NOMO-1 treated with dmso at 0.1 percent for 144 hours (cell line): ENCODE measurements around the gene GNGT2.
"Not testable (repeated sequence)": the region's sequence is repeated elsewhere in the genome, so short reads cannot be mapped to it uniquely, and the experiment has no call there.

Source experiments
- DNase-seq: peaks from one replicate; lab custom pipeline; 2025; ENCODE audit not compliant: unreplicated experiment; lab: John Stamatoyannopoulos, UW

GNGT2 gene

DNA sequence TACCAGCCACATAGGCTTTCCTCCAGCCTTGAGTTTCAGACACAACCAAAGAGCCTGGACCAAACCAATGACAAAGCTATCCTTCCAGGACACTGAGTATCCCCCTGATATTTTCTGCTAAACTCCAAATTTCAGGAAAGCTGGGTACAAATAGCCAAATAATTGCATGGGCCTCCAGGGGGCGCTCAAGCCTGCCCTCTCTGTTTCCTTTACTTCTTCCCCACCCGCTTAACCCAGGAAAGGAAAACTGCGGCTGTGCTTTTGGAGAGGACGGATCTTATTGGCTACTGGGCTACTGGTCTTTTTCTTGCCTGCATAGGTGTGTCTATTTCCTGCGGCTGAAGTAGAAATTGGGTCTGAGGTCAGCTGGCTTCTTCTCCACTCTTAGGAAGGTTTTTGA lies 30.1 kb downstream of the GNGT2 start:
- DNase-seq = peak; percentile 37

DNA sequence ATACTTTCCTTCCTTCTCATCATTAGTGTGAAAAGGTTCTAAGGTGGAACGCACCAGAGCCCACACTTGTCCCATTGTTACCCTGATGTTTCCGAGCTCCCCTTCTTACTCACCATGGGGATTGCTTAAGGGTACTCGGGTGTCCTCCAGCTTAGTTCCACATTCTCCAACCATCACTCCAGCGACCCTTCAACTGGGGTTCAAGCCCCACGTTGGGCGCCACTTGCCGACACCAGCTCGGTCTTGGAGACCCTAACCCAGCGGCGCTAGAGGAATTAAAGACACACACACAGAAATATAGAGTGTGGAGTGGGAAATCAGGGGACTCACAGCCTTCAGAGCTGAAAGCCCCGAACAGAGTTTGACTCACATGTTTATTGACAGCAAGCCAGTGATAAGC lies 34.4 kb downstream of the GNGT2 start:
- DNase-seq = not testable (repeated sequence)

DNA sequence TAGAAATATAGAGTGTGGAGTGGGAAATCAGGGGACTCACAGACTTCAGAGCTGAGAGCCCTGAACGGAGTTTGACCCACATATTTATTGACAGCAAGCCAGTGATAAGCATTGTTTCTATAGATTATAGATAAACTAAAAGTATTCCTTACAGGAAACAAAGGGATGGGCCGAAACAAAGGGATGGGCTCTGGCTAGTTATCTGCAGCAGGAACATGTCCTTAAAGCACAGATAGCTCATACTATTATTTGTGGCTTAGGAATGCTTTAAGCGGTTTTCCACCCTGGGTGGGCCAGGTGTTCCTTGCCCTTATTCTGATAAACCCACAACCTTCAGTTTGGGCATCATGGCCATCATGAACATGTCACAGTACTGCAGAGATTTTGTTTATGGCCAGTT lies 39.7 kb downstream of the GNGT2 start:
- DNase-seq = not testable (repeated sequence)

DNA sequence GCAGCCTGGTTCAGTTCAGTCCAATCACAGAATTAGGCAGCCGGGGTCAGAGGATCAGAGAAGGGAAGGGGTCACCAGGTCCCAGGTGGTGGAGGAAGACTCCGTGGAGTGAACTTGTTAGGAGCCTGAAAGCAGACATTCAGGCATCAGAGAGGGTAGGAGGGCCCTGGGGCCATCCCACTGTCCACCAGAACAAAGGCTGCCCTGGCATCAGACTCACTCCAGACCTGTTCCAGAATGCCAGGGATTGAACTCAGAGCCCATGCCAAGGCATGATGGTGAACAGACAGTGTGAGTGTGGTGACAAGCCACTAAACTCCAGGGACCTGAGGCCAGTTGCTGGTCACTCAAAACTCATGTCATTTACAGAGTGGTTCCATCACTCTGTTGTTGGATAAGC lies 40.2 kb downstream of the GNGT2 start:
- DNase-seq = no peak

DNA sequence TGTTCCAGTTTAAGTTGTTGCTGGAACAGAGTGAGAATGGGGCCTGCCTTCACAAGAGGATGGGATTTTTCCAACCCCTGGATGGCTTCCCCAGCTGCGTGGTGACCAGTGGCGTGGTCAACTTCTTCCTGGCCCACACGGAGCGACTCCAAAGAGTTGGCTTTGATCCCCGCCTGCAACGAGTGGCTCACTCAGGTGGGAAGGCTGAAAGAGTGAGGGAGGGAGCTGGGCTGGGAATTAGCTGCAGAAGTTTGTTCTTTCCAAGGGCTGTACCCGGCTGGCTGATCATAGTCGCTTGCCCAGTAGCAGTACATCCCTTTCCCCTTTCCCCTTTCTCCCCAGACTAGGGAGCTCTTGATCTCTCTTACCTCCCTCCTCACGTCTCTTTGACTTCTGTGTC lies 41.7 kb downstream of the GNGT2 start:
- DNase-seq = no peak

DNA sequence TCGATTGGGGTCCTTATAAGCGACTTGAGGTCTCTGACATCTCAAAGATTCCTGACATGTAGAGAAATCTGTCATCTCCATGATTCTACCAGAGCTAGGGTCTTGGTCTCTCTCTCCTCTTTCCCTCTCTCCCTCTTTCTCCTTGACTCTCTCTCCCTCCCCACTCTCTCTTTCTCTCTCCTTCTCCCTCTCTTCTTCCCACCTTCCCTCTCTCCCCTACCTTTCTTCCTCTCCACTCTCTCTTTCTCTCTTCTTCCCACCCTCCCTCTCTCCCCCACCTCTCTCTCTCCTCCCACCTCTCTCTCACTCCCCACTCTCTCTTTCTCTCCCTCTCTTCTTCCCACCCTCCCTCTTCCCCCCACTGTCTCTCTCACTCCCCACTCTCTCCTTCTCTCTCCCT lies 45.2 kb downstream of the GNGT2 start:
- DNase-seq = no peak

DNA sequence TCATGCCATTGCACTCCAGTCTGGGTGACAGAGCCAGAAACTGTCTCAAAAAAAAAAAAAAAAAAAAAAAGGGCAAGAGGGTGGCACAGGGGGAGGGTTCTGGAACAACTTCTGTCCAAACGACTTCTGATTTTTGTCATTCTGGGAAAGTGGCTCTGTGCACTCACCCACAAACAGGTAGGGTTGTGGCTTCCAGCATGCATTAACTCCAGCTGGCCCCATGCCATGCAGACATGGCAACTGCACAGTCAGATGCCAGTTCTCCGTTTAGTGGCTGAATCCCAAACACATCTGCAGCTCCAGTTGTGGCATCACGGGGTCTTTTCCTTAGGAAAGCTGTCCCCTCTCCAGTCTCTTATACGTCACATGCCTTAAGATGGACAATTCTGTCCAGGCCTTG lies 47.5 kb downstream of the GNGT2 start:
- DNase-seq = no peak

DNA sequence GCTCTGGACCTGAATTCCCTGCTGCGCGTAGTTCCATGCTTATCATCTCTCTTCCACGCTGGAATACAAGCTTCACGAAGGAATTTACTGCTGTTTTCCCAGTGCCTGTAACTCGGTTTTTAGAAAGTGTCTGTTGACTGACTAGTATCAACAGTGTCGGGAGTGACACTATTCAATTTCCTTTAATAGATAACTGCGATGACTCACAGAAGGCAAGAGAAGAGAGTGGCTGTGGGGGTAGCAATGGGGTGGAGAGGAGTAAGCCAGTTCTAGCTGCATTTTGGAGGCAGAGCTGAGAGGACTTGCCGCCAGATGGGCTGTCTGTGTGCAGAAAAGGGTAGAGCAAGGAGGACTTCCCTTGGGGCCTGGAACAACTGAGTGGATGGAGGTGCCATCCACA lies 52.6 kb downstream of the GNGT2 start:
- no peak for DNase-seq

DNA sequence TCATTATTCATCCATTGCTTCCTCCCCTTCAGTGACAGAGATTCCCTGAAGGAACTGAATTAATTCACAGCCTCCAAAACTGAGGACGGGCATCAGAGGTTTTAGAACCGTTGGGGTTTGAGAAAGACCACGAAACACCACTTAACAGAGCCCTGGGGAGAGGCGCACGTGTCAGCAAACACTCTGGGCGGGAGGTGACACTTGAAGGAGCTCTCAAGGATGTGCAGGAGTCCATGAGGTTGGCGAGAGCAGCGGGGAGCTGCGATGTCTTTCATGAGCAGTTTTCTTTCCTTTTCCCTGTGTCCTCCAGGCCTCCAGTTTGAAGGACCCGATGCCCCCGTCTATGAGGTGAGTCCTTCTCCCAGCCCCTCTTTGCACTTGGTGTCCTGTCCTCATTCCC lies 54.1 kb downstream of the GNGT2 start:
- no peak for DNase-seq
